Measurements from ENCODE around the gene CXCR6. TPM values are rescaled to one million over a fixed set of nuclear protein-coding genes. Genes with fewer than 3 reads are reported as not detected.

Gene CXCR6
- polyA plus RNA-seq, 2 of the 4 experiments (the other 2 are of a cell fraction): not detected

GRCh38 chr3:45965253-45965652, 22.0 kb downstream of the CXCR6 start:
- 94% methylated on average over 4 of the region's 4 CpGs for WGBS (ENCODE audit: missing lambda C conversion rate)
- POLR2A ChIA-PET: no interaction called here
- CTCF ChIA-PET: interaction anchor here (0.9 to 1.7 kb wide), 2 partner anchors 100 to 113 kb away, joined by 3 to 4 read pairs; no protein-coding TSS in a partner anchor
- no peak overlapping the region for H3K4me3 ChIP-seq
- no peak overlapping the region for H3K4me2 ChIP-seq
- no peak; a peak in 1 of 6 replicates for ATAC-seq
- no peak for DNase-seq (ENCODE audit: low read depth in 1 of 2, low spot score in 1 of 2)
- H3K27ac ChIP-seq: no peak overlapping the region
- no peak for FAIRE-seq
- H3K9me3 ChIP-seq: no peaks in the 10 kb centered on the region
- no peaks in the 10 kb centered on the region for H3K4me1 ChIP-seq
- TF ChIP-seq NPAS2 (CRISPR knock-in tag; IDR thresholded peaks at IDR 0.05; ENCODE audit: borderline replicate concordance) (no peak), HOXA7 (CRISPR knock-in tag; IDR thresholded peaks at IDR 0.05) (no peak), RNF2 (IDR thresholded peaks at IDR 0.05; ENCODE audit: borderline replicate concordance, low read depth) (no peak), KDM1A (IDR thresholded peaks at IDR 0.05; ENCODE audit: low read depth) (no peak), REST (IDR thresholded peaks at IDR 0.05) (no peak), JUN (IDR thresholded peaks at IDR 0.05) (no peak), ZNF302 (CRISPR knock-in tag; IDR thresholded peaks at IDR 0.05) (no peak), EHMT2 (IDR thresholded peaks at IDR 0.05; ENCODE audit: low read depth) (no peak), RCOR1 (IDR thresholded peaks at IDR 0.05; ENCODE audit: low read depth, low read length) (no peak), MAFK (IDR thresholded peaks at IDR 0.05; ENCODE audit: partially characterized antibody) (no peak), MYC (IDR thresholded peaks at IDR 0.05; ENCODE audit: borderline replicate concordance, low read length) (no peak), KDM5A (IDR thresholded peaks at IDR 0.05) (no peak), E2F6 (IDR thresholded peaks at IDR 0.05; ENCODE audit: borderline replicate concordance, low read depth) (no peak), HOXB5 (CRISPR knock-in tag; IDR thresholded peaks at IDR 0.05) (no peak), CHD2 (IDR thresholded peaks at IDR 0.05; ENCODE audit: low read length, partially characterized antibody) (no peak), ZSCAN20 (CRISPR knock-in tag; IDR thresholded peaks at IDR 0.05) (no peak)

GRCh38 chr3:45965653-45966052, 22.4 kb downstream of the CXCR6 start:
- ChIA-PET POLR2A (no interaction called here), CTCF (interaction anchor here (0.9 to 1.7 kb wide), 2 partner anchors 99 to 112 kb away, joined by 3 to 4 read pairs; no protein-coding TSS in a partner anchor)
- ATAC-seq (no peak), DNase-seq (ENCODE audit: low read depth in 1 of 2, low spot score in 1 of 2) (no peak), FAIRE-seq (no peak)
- TF ChIP-seq SMC3 (IDR thresholded peaks at IDR 0.05) (no peak), ZSCAN20 (CRISPR knock-in tag; IDR thresholded peaks at IDR 0.05) (no peak), RNF2 (IDR thresholded peaks at IDR 0.05; ENCODE audit: borderline replicate concordance, low read depth) (no peak), TFCP2L1 (CRISPR knock-in tag; IDR thresholded peaks at IDR 0.05) (no peak), HES2 (IDR thresholded peaks at IDR 0.05) (no peak), HDAC2 (IDR thresholded peaks at IDR 0.05) (no peak), RAD21 (conservative IDR thresholded peaks at IDR 0.05 in 1 of 2, IDR thresholded peaks at IDR 0.05 in 1 of 2) (no peak), CBX2 (IDR thresholded peaks at IDR 0.05; ENCODE audit: borderline replicate concordance, low read depth) (no peak), RFX5 (IDR thresholded peaks at IDR 0.05) (no peak), MAFK (IDR thresholded peaks at IDR 0.05; ENCODE audit: partially characterized antibody) (no peak), E2F6 (IDR thresholded peaks at IDR 0.05; ENCODE audit: borderline replicate concordance, low read depth) (no peak), NR3C1 (IDR thresholded peaks at IDR 0.05) (no peak)
- Histone ChIP-seq H3K27ac (no peak overlapping the region), H3K4me2 (no peak overlapping the region), H3K4me3 (no peak overlapping the region), H3K9me3 (no peaks in the 10 kb centered on the region), H3K4me1 (no peaks in the 10 kb centered on the region)
- WGBS (ENCODE audit: missing lambda C conversion rate): 98% methylated on average over 4 of the region's 4 CpGs
